Measurements from ENCODE around the gene DDX41. TPM values are rescaled to one million over a fixed set of nuclear protein-coding genes. Genes with fewer than 3 reads are reported as not detected.
A peak's percentile ranks its signal among the peaks of the same experiment; 100 is the strongest.
"Not testable (repeated sequence)": the region's sequence is repeated elsewhere in the genome, so short reads cannot be mapped to it uniquely, and the experiment has no call there.

Gene DDX41
- 67.4 TPM for polyA plus RNA-seq (2013, experiment 1 of 2)
- polyA plus RNA-seq (2013, experiment 2 of 2) = 68.2 TPM

DNA sequence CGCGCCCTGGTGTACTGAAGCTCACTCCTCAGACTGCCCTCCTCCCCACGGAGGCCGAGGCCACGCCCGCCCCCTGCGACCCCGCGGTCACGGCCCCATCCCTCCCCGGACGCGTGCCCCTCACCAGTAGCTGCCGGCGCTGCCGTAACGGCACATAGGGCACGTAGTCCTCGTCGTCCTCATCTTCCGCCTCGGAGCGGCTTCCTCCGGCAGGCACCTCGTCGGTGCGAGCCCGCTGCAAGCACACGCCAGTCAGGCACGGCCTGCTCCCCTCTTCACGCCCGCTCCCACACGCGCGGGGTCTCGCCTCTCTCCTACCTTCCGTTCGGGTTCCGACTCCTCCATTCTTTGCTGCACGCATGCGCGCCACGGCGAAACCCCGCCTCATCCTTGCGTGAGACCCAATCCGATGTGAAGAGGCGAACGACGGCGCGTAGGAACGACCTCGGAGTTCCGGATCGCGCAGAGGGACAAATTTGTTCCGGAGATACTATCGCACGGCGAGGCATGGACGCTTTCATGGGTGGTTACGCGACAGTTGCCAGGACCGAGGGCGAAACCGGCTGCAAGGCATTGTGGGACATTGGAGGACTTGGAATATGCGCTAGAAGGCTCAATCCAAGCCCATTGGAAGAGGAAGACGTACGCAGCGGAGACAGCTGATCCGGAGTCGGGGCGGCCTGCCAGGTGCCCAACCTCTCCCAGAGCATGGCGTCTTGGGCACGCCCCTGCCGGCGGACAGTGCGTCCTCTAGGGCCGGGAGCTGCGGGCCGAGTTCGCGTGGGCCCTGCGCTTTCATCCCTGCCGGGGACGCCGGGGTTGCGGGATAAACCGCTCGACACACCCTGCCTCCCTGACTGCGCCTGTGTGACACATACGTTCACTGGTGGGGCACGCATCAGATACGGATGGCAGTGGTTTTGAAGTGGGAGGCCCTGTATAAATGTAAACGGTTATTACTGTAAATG is at the start of gene DDX41:
Gene DDX41, minus strand, starts transcription at position 361 of the 968 bp plus-strand sequence. Its CDS starts 16 bp downstream, at position 345.
- peaks cover 63 to 75% of the 10 kb centered on the region in 2 donors for H3K36me3 ChIP-seq (replicated peaks in 1 of 2; ENCODE audit: control insufficient read depth in 2 of 2, insufficient read depth in 2 of 2, low read length in 2 of 2)
- H2BK5ac ChIP-seq (ENCODE audit: low read length) = peak within 1 kb of the TSS; percentile 94
- no peaks in the 10 kb centered on the region for H3K9me3 ChIP-seq (replicated peaks in 1 of 2; ENCODE audit: control insufficient read depth in 2 of 2, insufficient read depth in 1 of 2, low read depth in 1 of 2, low read length in 2 of 2)
- no peaks in the 10 kb centered on the region for H3K27me3 ChIP-seq (ENCODE audit: control insufficient read depth in 3 of 3, insufficient read depth in 3 of 3, low read depth in 1 of 3, low read length in 3 of 3)
- H2BK15ac ChIP-seq (ENCODE audit: low read length) = peak within 1 kb of the TSS; percentile 79
- H3K4me3 ChIP-seq (ENCODE audit: low read length in 2 of 2) = peak within 1 kb of the TSS; percentile 91 to 96
- H3K9ac ChIP-seq (ENCODE audit: low read depth, low read length, poor library complexity) = peak within 1 kb of the TSS; percentile 100
- H3K23ac ChIP-seq (ENCODE audit: low read depth, low read length, poor library complexity) = peak within 1 kb of the TSS; percentile 97
- peak within 1 kb of the TSS; percentile 54 for H3K27ac ChIP-seq (replicated peaks; ENCODE audit: low read length)
- H4K91ac ChIP-seq (ENCODE audit: low read depth, low read length, poor library complexity) = no peak within 1 kb of the TSS
- H3K4me2 ChIP-seq (ENCODE audit: insufficient read depth, low read length, poor library complexity, severe bottlenecking) = peak within 1 kb of the TSS; percentile 96
- H3K4me1 ChIP-seq (ENCODE audit: control insufficient read depth in 2 of 2, insufficient read depth in 1 of 2, low read depth in 1 of 2, low read length in 2 of 2) = peaks cover 4 to 9% of the 10 kb centered on the region in 2 donors
- peak within 1 kb of the TSS; percentile 95 for H2AK5ac ChIP-seq (ENCODE audit: low read depth, low read length)
- peak within 1 kb of the TSS; percentile 99 for H3K14ac ChIP-seq (ENCODE audit: low read length)
- peaks cover 16% of the 10 kb centered on the region for H3K79me1 ChIP-seq (ENCODE audit: low read depth, low read length)
- H3K4ac ChIP-seq (ENCODE audit: low read length) = peak within 1 kb of the TSS; percentile 94
- peak within 1 kb of the TSS; percentile 98 for H4K8ac ChIP-seq (ENCODE audit: low read depth, low read length)
- no CpG with 5 or more reads among the region's 96 CpGs for WGBS, 2 donors (ENCODE audit: extremely low coverage in 2 of 2, insufficient read length in 2 of 2, insufficient replicate concordance in 1 of 2)
- no peak within 1 kb of the TSS for H2BK120ac ChIP-seq (ENCODE audit: low read depth, low read length)
- H3K18ac ChIP-seq (ENCODE audit: low read length) = peak within 1 kb of the TSS; percentile 100
- DNase-seq (ENCODE audit: low spot score) = peak; percentile 97
- peak within 1 kb of the TSS; percentile 83 for H2AFZ ChIP-seq (ENCODE audit: low read length)
- peak within 1 kb of the TSS; percentile 89 for H2BK12ac ChIP-seq (ENCODE audit: low read length)

DNA sequence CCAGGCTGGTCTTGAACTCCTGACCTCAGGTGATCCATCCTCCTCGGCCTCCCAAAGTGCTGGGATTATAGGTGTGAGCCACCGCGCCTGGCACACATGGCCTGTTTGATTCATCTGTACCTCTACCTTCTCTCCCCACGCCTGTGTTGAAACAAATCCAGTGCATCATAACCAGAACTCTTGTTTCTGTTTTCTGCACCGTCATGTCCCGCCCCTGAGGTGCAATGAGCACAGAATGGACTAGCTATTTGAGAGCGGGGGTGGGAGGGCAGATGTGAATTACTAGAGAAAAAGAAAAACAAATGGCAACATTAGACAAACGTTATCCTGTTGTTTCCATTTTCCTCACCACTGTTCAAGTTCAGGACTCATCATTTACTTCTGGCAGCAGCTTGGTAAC is 48.3 kb upstream of the DDX41 start:
- Histone ChIP-seq H2BK15ac (ENCODE audit: low read length) (no peak overlapping the region), H2BK12ac (ENCODE audit: low read length) (no peak overlapping the region), H4K8ac (ENCODE audit: low read depth, low read length) (no peak overlapping the region), H2AFZ (ENCODE audit: low read length) (no peak overlapping the region), H3K23ac (ENCODE audit: low read depth, low read length, poor library complexity) (no peak overlapping the region), H3K9me3 (replicated peaks in 1 of 2; ENCODE audit: control insufficient read depth in 2 of 2, insufficient read depth in 1 of 2, low read depth in 1 of 2, low read length in 2 of 2) (peaks cover 4 to 9% of the 10 kb centered on the region in 2 donors), H3K4me2 (ENCODE audit: insufficient read depth, low read length, poor library complexity, severe bottlenecking) (no peak overlapping the region), H3K4ac (ENCODE audit: low read length) (no peak overlapping the region), H3K9ac (ENCODE audit: low read depth, low read length, poor library complexity) (no peak overlapping the region), H3K27ac (replicated peaks; ENCODE audit: low read length) (no peak overlapping the region), H3K4me3 (ENCODE audit: low read length in 2 of 2) (no peak overlapping the region), H4K91ac (ENCODE audit: low read depth, low read length, poor library complexity) (no peak overlapping the region), H3K4me1 (ENCODE audit: control insufficient read depth in 2 of 2, insufficient read depth in 1 of 2, low read depth in 1 of 2, low read length in 2 of 2) (peaks cover 0 to 2% of the 10 kb centered on the region in 2 donors), H3K79me1 (ENCODE audit: low read depth, low read length) (no peaks in the 10 kb centered on the region), H2AK5ac (ENCODE audit: low read depth, low read length) (no peak overlapping the region), H3K27me3 (ENCODE audit: control insufficient read depth in 3 of 3, insufficient read depth in 3 of 3, low read depth in 1 of 3, low read length in 3 of 3) (peaks cover 0 to 4% (median 2%) of the 10 kb centered on the region in 3 experiments), H3K18ac (ENCODE audit: low read length) (no peak overlapping the region), H2BK5ac (ENCODE audit: low read length) (no peak overlapping the region), H3K36me3 (replicated peaks in 1 of 2; ENCODE audit: control insufficient read depth in 2 of 2, insufficient read depth in 2 of 2, low read length in 2 of 2) (no peaks in the 10 kb centered on the region), H3K14ac (ENCODE audit: low read length) (no peak overlapping the region), H2BK120ac (ENCODE audit: low read depth, low read length) (no peak overlapping the region)
- WGBS, 2 donors (ENCODE audit: extremely low coverage in 2 of 2, insufficient read length in 2 of 2, insufficient replicate concordance in 1 of 2) = no CpG with 5 or more reads among the region's 8 CpGs
- DNase-seq (ENCODE audit: low spot score) = no peak

DNA sequence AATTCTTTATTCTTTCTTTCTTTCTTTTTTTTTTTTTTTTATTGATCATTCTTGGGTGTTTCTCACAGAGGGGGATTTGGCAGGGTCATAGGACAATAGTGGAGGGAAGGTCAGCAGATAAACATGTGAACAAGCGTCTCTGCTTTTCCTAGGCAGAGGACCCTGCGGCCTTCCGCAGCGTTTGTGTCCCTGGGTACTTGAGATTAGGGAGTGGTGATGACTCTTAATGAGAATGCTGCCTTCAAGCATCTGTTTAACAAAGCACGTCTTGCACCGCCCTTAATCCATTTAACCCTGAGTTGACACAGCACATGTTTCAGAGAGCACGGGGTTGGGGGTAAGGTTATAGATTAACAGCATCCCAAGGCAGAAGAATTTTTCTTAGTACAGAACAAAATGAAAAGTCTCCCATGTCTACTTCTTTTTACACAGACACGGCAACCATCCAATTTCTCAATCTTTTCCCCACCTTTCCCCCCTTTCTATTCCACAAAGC is 42.7 kb upstream of the DDX41 start:
- H3K4me2 ChIP-seq (ENCODE audit: insufficient read depth, low read length, poor library complexity, severe bottlenecking); H3K36me3 ChIP-seq (replicated peaks in 1 of 2; ENCODE audit: control insufficient read depth in 2 of 2, insufficient read depth in 2 of 2, low read length in 2 of 2); H3K18ac ChIP-seq (ENCODE audit: low read length); H3K4ac ChIP-seq (ENCODE audit: low read length); H3K4me3 ChIP-seq (ENCODE audit: low read length in 2 of 2); DNase-seq (ENCODE audit: low spot score); H2BK120ac ChIP-seq (ENCODE audit: low read depth, low read length); H4K91ac ChIP-seq (ENCODE audit: low read depth, low read length, poor library complexity); H2BK12ac ChIP-seq (ENCODE audit: low read length); H2BK5ac ChIP-seq (ENCODE audit: low read length); H3K27ac ChIP-seq (replicated peaks; ENCODE audit: low read length); H3K23ac ChIP-seq (ENCODE audit: low read depth, low read length, poor library complexity); H3K79me1 ChIP-seq (ENCODE audit: low read depth, low read length); H3K27me3 ChIP-seq (ENCODE audit: control insufficient read depth in 3 of 3, insufficient read depth in 3 of 3, low read depth in 1 of 3, low read length in 3 of 3); H3K4me1 ChIP-seq (ENCODE audit: control insufficient read depth in 2 of 2, insufficient read depth in 1 of 2, low read depth in 1 of 2, low read length in 2 of 2); H3K9ac ChIP-seq (ENCODE audit: low read depth, low read length, poor library complexity); H4K8ac ChIP-seq (ENCODE audit: low read depth, low read length); H2AK5ac ChIP-seq (ENCODE audit: low read depth, low read length); H3K14ac ChIP-seq (ENCODE audit: low read length); H2AFZ ChIP-seq (ENCODE audit: low read length); H3K9me3 ChIP-seq (replicated peaks in 1 of 2; ENCODE audit: control insufficient read depth in 2 of 2, insufficient read depth in 1 of 2, low read depth in 1 of 2, low read length in 2 of 2); H2BK15ac ChIP-seq (ENCODE audit: low read length): not testable (repeated sequence)
- no CpG with 5 or more reads among the region's 8 CpGs for WGBS, 2 donors (ENCODE audit: extremely low coverage in 2 of 2, insufficient read length in 2 of 2, insufficient replicate concordance in 1 of 2)

DNA sequence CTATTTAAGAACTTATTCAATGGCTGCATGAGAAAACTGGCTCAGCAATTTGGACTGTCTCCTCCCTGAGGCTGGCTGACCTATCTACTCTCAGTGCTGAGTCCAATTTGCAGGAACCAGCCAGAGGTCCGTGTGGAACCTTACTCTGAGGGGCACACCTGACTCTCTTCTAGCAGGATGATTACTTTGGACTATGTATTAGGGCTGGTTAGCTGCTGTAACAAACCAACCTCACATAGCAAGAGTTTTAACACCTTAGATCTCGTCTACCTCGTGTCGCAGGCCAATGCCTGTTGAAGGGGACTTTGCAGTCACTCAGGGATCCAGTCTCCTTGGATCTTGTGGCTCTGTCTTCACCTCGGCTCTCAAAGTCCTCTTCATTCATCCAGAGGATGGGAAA is 41.0 kb upstream of the DDX41 start:
- WGBS, 2 donors (ENCODE audit: extremely low coverage in 2 of 2, insufficient read length in 2 of 2, insufficient replicate concordance in 1 of 2) = no CpG with 5 or more reads among the region's 5 CpGs
- no peak overlapping the region for H2AK5ac ChIP-seq (ENCODE audit: low read depth, low read length)
- H2BK120ac ChIP-seq (ENCODE audit: low read depth, low read length) = no peak overlapping the region
- no peak overlapping the region for H2BK5ac ChIP-seq (ENCODE audit: low read length)
- no peak overlapping the region for H2BK12ac ChIP-seq (ENCODE audit: low read length)
- H4K91ac ChIP-seq (ENCODE audit: low read depth, low read length, poor library complexity) = no peak overlapping the region
- H3K27me3 ChIP-seq (ENCODE audit: control insufficient read depth in 3 of 3, insufficient read depth in 3 of 3, low read depth in 1 of 3, low read length in 3 of 3) = no peaks in the 10 kb centered on the region
- no peak overlapping the region for H3K4me2 ChIP-seq (ENCODE audit: insufficient read depth, low read length, poor library complexity, severe bottlenecking)
- peaks cover 3% of the 10 kb centered on the region for H3K79me1 ChIP-seq (ENCODE audit: low read depth, low read length)
- no peak overlapping the region for H3K27ac ChIP-seq (replicated peaks; ENCODE audit: low read length)
- H4K8ac ChIP-seq (ENCODE audit: low read depth, low read length) = no peak overlapping the region
- peaks cover 3 to 5% of the 10 kb centered on the region in 2 donors for H3K4me1 ChIP-seq (ENCODE audit: control insufficient read depth in 2 of 2, insufficient read depth in 1 of 2, low read depth in 1 of 2, low read length in 2 of 2)
- no peak overlapping the region for H3K9ac ChIP-seq (ENCODE audit: low read depth, low read length, poor library complexity)
- no peak overlapping the region for H3K4me3 ChIP-seq (ENCODE audit: low read length in 2 of 2)
- H3K18ac ChIP-seq (ENCODE audit: low read length) = no peak overlapping the region
- no peak overlapping the region for H3K4ac ChIP-seq (ENCODE audit: low read length)
- H3K14ac ChIP-seq (ENCODE audit: low read length) = no peak overlapping the region
- H2AFZ ChIP-seq (ENCODE audit: low read length) = no peak overlapping the region
- H3K9me3 ChIP-seq (replicated peaks in 1 of 2; ENCODE audit: control insufficient read depth in 2 of 2, insufficient read depth in 1 of 2, low read depth in 1 of 2, low read length in 2 of 2) = peaks cover 2 to 9% of the 10 kb centered on the region in 2 donors
- H3K23ac ChIP-seq (ENCODE audit: low read depth, low read length, poor library complexity) = peak overlapping the region; percentile 17
- H2BK15ac ChIP-seq (ENCODE audit: low read length) = no peak overlapping the region
- no peak for DNase-seq (ENCODE audit: low spot score)
- H3K36me3 ChIP-seq (replicated peaks in 1 of 2; ENCODE audit: control insufficient read depth in 2 of 2, insufficient read depth in 2 of 2, low read length in 2 of 2) = peaks cover 0 to 3% of the 10 kb centered on the region in 2 donors
